Activated T-cell treated with anti-CD3 and anti-CD28 coated beads for 1 hour (primary cell): ENCODE results near the gene FAM3C.
"Not testable (repeated sequence)": the region's sequence is repeated elsewhere in the genome, so short reads cannot be mapped to it uniquely, and the experiment has no call there.

Source experiments
- DNase-seq: peaks from one replicate; pipeline ENCODE4 v3.0.0-alpha.2; 2020; ENCODE audit warnings: low read depth

The FAM3C gene

DNA sequence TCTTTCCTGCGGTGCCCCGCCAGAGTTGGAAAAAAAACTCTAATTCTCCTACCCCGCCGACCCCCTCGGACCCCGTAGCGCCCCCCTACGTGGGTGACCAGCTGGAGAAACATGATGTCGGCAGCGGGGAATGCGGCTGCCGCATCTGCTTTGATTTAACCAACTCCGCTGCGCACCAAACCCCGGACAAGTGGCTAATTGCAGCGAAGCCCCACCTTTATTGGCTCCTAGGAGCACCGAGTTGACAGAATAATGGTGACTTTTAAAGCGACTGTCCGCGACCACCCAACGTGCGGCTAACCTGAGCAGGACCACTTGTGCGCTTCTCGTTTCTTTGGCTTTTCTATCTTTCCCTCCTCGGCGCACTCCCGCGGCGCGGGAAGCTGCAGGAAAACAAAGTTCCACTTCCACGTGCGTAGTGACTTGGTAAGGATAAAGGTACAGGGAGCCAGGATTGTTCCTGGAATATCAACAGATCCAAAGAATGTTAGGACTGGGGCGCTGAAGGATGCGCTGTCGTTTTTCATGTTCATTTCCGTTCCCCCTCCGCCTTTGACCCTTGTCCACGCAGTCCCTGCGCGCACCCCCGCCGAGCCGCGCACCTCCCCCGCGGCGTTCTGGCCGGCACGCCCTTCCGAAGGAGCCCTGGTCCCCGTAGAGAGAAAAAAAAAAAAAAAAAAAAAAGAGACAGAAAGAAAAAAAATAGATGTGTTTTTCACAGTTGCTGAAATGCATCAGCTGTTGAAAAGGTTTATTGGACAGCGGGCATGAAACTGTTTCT is 65.9 kb downstream of the FAM3C start:
- no peak for DNase-seq

DNA sequence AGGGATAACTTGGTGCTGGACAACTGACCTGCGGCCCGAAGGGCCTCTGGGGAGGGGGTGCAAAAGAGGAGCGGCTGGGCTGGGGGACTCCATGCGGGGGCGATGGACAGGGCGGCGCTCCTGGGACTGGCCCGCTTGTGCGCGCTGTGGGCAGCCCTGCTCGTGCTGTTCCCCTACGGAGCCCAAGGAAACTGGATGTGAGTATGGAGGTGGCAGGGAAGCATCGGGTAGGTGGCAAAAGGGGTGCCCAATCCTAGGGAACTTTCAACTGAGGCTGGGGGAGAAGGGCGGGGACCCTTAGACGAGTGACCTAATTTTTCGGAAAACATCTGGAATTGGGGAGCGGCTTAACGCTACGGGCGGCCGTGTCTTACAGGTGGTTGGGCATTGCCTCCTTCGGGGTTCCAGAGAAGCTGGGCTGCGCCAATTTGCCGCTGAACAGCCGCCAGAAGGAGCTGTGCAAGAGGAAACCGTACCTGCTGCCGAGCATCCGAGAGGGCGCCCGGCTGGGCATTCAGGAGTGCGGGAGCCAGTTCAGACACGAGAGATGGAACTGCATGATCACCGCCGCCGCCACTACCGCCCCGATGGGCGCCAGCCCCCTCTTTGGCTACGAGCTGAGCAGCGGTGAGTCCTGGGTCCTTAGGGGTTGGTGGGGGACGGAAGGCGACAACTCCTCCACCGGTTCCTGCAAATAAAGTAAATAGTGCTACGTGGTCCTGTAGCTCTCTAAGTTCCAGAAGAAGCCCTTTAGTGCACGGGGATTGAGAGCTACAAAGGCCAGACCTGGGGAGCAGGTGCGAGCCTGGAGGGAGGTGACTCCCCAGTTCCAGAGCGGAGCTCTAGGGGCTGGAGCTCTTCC is 66.7 kb downstream of the FAM3C start:
- no peak for DNase-seq

DNA sequence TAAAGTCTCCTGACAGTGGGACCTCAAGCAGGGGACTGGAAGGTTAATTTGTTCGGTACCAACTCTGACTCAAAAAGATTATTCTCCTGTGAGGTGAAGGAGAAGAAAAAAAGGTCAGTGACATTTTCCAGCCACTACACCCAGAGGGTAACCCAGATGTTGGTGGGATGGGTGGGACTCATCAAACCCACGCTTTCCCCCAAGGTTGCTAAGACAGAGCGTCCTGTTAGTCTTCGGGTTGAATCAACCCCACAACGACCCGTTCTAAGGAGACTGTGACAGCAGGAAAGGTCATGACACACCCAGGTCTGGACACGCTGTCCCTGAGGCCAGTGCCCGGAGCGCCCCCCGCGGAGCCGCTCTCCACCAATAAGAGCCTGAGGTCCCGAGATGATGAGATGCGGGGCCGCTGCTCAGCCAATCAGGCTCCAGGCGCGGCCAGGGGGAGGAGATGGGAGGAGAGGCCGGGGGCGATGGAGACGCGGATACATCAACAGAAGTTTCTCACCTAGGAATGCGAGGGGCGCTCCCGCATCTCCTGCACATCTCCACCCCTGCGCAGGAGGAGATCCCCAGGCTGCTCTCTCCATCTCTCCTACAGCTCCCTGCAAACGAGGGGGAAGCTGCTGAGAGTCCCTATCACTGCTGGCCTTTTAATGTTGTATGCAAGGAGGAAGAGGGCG is 67.5 kb downstream of the FAM3C start, which contains the start of gene WNT16:
TSS of gene WNT16 (plus strand) at position 493 of the 683 bp plus-strand sequence. CDS start 293 bp downstream, outside the sequence.
- no peak for DNase-seq

DNA sequence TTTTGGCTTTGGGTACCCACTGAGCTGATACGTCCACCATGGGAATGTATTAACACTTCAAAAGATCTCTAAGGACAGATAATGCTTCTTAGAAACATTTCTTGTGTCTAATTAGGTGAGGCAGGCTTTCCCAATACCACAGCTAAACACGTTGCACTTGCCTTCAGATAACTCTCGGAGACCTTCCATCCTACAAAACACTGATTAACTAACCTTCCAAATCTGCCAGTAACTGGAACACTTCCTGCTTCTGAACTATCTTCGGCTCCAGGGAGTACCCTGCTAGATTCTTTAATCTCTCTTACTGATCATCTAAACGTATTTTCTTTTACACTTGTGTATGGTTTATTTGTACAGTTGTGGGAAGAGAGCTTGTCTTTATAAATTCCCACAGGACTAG is 68.4 kb downstream of the FAM3C start:
- no peak for DNase-seq

DNA sequence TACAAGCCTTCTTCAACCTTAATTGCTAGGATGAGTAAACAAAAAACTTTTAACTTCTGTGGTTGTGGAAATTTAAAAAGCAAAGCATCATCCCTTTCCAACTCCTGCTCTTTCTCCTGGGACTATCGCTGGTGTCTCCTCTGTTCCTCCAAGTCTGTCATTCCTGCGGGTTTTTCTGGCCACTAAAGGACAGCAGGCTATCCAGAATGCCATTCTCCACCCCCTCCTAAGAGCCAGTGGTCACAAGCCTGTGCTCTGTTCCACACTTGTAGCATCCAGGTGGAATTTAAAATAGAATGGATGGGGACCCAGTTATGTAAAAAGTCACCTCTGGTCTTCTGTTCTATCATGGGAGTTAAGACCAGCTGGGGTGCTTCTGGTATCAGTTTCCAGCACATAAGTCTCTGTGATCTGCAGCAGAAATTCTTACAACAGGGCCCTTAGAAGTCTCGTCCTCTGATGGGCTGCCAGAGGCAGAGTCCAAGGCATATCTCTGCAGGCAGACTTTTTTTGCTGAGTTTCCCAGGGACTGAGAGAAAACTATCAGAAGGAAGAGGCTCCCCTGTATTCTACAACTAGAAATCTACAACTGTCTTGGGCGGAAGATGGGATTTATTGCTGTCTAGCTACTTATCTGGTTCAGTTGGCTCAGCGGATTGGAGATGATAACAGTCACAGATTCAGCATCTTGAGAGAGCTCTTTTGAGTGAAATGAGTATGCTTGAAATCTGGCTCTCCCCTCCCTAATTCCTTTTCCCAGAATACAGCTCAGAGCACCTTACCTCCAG is 72.4 kb downstream of the FAM3C start:
- DNase-seq: no peak

DNA sequence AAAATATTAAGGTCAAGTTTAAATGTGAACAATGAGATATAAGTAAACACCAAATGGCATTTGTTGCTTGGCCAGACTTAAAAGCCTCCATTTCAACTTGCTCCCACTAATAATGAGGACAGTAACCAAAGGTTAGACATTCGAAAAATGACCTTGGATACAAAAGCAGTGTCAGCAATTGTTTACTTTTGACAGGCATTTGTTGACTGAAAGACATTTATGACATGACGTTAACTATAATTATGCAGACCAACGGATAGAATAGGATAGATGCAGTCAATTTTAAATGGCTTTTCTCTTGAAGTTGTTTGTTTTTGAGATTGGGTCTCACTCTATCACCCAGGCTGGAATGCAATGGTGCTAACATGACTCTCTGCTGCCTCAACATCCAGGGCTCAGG is 73.6 kb downstream of the FAM3C start:
- no peak for DNase-seq

DNA sequence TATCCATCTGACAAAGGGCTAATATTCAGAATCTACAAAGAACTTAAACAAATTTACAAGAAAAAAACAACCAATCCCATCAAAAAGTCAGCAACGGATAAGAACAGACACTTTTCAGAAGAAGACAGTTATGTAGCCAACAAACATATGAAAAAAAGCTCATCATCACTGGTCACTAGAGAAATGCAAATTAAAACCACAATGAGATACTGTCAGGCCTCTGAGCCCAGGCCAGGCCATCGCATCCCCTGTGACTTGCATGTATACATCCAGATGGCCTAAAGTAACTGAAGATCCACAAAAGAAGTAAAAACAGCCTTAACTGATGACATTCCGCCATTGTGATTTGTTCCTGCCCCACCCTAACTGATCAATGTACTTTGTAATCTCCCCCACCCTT is 80.9 kb downstream of the FAM3C start:
- not testable (repeated sequence) for DNase-seq

DNA sequence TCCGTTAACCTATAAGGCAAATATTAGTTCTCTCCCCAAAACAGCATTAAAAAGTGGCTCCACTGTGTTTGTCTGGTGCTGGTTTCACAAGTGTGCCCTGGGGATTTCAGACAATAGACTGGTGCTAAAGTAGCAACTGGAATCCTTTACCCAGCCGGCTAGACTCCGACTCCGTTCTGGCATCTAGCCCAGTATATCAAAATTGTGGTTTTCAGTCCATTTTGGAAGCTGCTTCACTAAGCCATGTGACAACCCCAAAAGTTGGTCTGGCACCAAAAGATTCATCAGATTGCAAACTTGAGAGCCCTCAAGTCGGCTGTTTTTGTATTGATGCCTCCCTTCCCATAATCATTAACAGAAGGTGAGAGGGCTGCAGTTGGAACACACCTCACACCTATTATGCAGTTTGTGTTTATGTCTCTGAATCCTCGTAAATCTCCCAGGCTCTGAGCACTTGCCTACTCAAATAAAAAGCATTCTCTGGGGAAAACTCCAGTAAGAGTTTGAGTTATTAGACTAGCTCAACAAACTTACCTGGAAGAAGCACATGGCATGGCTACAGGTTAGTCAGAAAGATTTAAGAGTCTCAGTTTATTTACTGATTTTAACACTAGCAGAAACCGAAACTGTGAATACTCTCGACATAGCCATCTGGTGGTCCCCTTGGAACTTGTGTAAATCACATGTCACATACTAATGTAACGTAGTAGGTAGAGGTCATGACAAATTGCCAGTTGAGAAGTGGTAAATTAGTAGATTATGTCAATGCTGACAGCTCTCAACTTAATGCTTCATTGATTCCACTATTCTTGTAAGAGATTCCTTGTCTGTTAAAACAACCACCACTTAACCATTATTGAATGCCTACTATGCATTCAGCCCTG is 82.1 kb downstream of the FAM3C start:
- no peak for DNase-seq

DNA sequence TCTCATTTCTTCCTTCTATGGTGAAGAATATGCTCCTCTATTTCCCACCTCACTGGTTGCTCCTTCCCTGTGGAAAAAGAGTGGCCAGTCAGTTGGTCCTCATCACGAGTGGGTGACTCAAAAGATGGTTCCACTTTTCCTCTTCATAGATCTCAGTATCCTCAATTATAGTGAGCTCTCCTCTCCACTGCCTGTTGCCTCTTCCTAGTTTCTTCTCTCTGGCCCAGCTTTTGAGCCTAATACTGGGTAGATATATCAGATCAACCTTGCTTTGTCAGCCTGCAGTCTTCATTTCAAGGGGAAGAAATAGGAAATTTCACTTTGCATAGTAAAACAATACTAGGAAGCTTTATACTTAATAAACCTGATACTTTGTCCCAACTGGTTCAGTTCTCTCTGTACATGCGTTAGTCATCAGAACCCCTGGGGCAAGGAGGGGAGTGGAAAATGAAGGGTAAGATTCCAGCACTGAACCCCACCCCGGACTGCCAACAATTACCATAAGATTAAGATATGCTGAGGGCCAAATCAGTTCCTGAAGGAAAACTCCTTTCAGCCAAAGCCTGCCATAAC is 82.8 kb downstream of the FAM3C start:
- no peak for DNase-seq

DNA sequence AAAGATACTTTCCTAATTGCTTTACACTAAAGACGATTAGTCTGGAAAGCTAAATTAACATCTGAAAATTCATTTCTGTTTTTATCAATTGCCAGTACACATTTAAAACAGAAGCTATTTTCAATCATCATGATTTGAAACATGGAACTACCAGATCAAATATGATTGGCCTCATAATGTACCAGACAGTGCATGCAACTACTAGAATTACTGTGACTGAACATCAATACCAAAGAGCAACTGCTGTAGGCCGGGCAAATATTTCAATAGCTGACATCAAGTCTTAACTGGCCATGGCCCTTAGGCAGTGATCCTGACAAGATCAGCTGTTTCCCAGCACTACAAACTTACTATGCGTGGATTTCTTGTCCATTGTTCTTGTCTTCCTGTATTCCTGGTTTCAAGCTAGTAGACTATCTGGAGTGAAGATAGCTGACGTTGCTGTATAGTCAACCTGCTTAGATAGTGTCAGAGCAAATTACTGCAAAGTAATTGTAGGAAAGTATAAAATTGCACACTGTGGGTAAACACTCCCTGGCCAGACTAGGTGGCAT is 89.0 kb downstream of the FAM3C start:
- DNase-seq: no peak

DNA sequence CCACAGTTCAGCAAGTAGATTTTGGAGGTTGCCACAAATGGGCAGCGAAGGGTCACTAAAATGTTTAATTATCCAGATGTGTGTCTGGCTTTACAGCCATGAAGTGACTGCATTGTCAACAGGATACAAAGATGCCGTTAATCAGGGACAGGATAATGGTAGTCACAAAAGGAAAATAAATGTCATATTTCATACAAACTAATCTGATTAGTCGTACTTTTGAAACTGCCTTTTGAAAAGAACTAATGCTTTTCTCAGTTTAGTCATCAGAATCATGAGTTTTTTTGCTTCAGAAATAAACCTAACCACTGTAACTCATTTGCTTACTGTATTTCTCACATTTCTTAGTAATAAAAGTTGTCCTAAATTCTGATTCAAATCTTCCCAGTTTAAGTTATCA is 89.5 kb downstream of the FAM3C start:
- no peak for DNase-seq

DNA sequence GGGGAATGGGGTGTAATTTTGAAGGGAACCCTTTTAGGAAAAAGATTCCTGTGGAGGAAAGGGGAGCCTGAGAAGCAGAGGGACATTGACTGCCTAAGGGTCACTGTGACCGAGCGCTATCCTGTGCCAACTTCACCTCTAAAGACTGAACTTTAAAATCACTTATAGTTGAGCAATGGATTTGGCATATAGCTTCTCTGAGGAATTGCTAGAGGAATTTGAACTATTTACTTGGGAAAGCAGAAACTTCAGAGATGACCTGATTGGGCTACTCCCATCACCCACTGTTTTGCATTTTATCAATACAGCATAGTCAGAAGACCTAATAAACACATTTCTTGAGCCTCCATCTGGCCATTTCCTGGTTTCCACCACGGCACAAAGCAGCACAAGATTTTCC is 91.0 kb downstream of the FAM3C start:
- no peak for DNase-seq

DNA sequence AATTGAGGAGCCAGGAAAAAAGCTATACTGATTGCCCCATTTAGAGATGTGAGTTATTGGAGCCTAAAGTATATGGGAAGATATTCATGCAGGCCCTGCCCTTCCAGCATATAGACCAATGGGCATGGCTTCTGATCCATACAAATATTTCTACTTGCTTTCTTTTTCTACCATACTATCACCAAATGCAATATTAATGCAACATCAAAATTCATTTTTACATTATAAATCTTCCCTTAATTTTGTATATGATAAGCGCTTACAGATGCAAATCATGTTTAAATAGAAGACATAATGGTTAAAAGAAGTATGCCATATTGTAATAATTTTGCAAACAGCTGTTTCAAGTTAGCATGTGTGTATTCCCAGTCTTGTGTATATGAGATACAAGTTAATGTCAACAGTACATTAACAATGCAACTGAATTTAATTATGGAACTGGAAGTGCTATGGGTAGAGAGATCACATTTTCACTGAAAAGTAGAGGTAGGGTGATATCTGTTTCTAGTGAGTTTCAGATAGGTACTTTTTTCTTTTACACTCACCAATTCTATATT is 91.9 kb downstream of the FAM3C start:
- no peak for DNase-seq

DNA sequence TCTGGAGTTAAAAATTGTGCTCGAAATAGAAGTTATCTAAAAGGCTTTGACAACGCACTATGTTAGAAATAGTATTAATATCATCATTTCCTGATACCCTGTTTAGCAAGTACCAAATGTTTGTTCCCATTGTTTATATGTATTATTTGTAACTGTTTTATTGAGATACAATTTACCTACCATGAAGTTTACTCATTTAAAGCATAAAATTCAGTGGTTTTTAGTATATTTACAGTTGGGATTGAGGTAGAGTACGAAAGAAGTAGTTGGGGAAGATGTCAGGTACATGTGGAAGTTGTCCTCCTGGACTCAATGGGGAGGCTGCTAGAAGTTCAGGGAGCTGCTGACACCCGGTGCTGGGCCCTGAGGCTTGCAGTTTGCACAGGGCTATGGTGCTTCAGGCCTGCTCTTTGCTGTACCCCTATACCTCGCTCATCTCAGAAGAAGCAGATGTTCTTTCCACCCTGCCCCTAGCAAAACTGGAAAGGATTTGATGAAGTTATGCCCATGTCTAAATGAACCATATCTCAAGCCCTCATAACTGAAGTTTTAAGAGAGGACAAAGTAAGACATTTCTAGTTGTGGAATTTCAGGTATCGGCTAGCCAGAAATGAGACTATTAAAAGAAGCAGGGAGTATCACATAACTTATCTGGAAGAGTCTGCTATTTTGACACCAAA is 92.5 kb downstream of the FAM3C start:
- DNase-seq: no peak

DNA sequence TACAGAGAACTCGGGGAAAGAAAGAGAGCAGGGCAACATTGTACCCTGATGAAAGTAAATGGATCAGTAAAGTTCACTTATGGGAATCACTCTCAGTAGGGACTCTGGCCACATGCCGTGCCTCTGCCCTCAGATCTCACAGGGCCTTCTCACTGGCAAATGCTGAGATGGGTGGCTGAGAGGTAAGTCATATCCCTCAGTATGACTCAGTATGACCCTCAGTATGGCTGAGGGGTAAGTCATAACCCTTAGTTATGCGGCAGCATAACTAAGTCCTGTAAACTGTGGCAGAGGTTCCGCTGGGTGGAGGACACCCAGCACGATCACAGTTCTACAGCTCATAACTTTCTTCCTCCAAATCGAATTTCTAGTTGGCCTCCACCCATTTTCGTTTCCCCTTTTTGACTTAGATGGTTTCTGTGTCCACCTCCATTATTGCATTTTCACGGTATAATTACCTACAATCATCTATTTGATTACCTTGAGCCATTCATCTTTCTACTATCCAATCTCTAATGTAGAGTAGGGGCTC is 93.8 kb downstream of the FAM3C start:
- DNase-seq: no peak

DNA sequence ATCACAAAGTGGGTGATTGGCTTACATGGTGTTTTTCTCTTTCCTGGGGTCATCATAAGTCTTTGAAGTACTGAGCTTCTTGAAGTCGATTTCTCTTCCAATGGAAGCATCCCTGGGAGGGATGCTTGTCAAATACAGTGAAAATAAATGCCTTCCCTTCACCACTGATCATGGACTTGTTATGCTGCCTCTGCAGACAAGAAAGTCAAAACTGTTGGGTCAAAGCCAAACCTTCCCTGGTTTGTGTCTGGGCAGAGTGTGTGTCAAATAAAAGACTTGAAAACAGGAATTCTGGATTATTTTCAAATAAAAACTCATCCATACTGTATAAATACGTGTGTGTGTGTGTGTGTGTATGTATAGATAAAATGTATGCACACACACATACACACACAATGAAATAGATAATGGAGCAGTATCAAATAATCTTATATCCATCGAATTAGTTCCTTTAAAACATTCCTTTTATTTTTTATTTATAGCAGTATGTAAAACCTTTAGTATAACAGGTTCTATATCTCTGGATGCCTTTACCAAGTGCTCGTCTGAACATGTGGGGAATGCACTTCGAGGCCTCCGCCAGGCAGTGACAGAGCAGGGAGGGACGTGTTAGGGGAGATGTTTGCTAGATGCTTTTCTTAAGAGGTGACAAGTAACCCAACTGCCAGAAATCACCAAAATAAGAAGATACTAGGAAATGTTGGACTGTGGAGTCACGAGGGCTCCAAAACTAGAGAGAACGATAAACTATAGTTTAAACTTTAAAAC is 94.5 kb downstream of the FAM3C start:
- no peak for DNase-seq

DNA sequence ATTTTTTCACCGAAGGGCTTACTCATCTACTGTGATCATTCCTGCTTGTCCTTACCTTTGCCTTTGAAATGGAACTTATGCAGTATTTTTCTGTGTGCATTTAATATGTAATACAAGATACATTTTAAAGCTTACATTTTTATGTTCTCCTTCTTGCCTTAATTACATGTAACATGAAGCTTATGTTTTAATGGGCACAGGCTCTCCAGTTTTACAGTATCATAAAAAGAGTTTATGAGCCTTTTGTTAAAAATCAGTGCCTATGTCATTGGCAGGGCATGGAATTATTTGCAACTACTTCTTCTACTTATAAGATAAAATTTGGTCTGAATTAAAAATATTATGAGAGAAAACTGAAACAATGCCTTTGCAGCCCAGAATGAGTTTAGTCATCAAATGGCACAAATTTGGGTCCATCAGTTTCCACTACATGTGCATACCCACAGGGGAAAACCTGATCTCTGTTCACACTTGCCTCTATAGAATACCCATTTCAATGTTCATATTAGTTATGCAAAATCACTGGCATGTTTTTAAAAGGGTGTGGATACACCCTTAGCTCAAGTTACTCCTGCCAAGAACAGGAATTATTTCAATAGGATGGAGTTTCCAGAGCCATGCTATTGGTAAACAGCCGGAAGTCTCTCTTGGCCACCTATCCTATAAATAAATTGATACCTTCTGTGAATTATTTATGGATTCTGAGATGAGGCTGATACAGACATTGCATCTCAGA is 95.3 kb downstream of the FAM3C start:
- no peak for DNase-seq
